Endothelial cell of umbilical vein (primary cell): ENCODE measurements around the gene PPP2R3B. TPM values are rescaled to one million over a fixed set of nuclear protein-coding genes. Genes with fewer than 3 reads are reported as not detected.

Experiments used
- BruUV-seq: library from RNA; stranded (reverse); fragments of 400-500 nt; replicated peaks from 2 replicates; lab custom pipeline; 2021; lab: Mats Ljungman, UMichigan
- CTCF ChIA-PET: fragments of 300-600, 350-600 bp; sonication (Branson Sonifier 250); formaldehyde crosslinking; loops from one replicate; lab custom pipeline; 2021; ENCODE audit warnings: antibody characterized with exemption, inconsistent platforms; lab: Charles Lee
- POLR2A ChIA-PET: fragments of 300-600, 350-600 bp; sonication (Branson Sonifier 250); formaldehyde crosslinking; loops from one replicate; lab custom pipeline; 2021; ENCODE audit warnings: antibody characterized with exemption, inconsistent platforms; lab: Charles Lee
- DNase-seq: peaks from one replicate; pipeline ENCODE4 v3.0.0-alpha.2; 2011; ENCODE audit warnings: low read depth, low spot score
- FAIRE-seq: peaks from 2 replicates; lab custom pipeline; 2011; peaks lifted over from hg19 to GRCh38; lab: Jason Lieb, UNC
- H2AFZ ChIP-seq: 2 replicates; pipeline ENCODE4 v1.6.0; 2012; ENCODE audit warnings: low read depth, low read length, control low read depth, inconsistent platforms
- H3K27ac ChIP-seq: 2 replicates; pipeline ENCODE4 v1.5.1; 2011; ENCODE audit warnings: low read depth, mild to moderate bottlenecking, control low read depth, low read length, moderate library complexity; ENCODE audit not compliant: insufficient read depth
- H3K27me3 ChIP-seq, 2 experiments: 2 replicates each; pipeline versions ENCODE4 v1.6.0 to v1.6.1; 2011; ENCODE audit warnings: low read length in 2 of 2, mixed read lengths in 1 of 2; ENCODE audit not compliant: control insufficient read depth in 2 of 2, insufficient read depth in 2 of 2
- H3K36me3 ChIP-seq, 2 experiments: 2 replicates in 1 of 2; 3 replicates in 1 of 2; pipeline ENCODE4 v1.5.1; 2011; ENCODE audit warnings: low read length in 2 of 2, mild to moderate bottlenecking in 1 of 2, moderate library complexity in 1 of 2; ENCODE audit not compliant: control insufficient read depth in 2 of 2, insufficient read depth in 2 of 2; ENCODE audit errors: extremely low read depth in 1 of 2
- H3K4me1 ChIP-seq: 3 replicates; pipeline ENCODE4 v1.5.1; 2011; ENCODE audit warnings: mild to moderate bottlenecking, low read length; ENCODE audit not compliant: control insufficient read depth, insufficient read depth; ENCODE audit errors: extremely low read depth
- H3K4me2 ChIP-seq: 2 replicates; pipeline ENCODE4 v1.6.1; 2011; ENCODE audit warnings: low read length, control low read depth, mixed read lengths; ENCODE audit not compliant: insufficient read depth
- H3K4me3 ChIP-seq, 3 experiments: fragments of 200-600 bp in 1 of 3; sonication (generic), shearing (Covaris generic) in 1 of 3; replicated peaks in 1 of 3; 2 replicates each; pipeline ENCODE4 v1.5.1; 2011 to 2016; ENCODE audit warnings: control low read depth in 3 of 3, low read length in 3 of 3, mild to moderate bottlenecking in 2 of 3, inconsistent platforms in 1 of 3, low read depth in 1 of 3, moderate library complexity in 1 of 3; ENCODE audit not compliant: insufficient read depth in 1 of 3
- H3K79me2 ChIP-seq: 2 replicates; pipeline ENCODE4 v1.6.0; 2012; ENCODE audit warnings: low read length, inconsistent platforms; ENCODE audit not compliant: control insufficient read depth, insufficient read depth
- H3K9ac ChIP-seq: replicated peaks from 2 replicates; pipeline ENCODE3; 2011; ENCODE audit warnings: low read length, control low read depth; ENCODE audit not compliant: insufficient read depth; ENCODE audit errors: extremely low read depth
- H3K9me1 ChIP-seq: replicated peaks from 3 replicates; pipeline ENCODE4 v1.6.0; 2011; ENCODE audit warnings: mild to moderate bottlenecking, low read length; ENCODE audit not compliant: control insufficient read depth, insufficient read depth; ENCODE audit errors: extremely low read depth
- H3K9me3 ChIP-seq: replicated peaks from 2 replicates; pipeline ENCODE4 v1.5.1; 2012; ENCODE audit warnings: low read length, inconsistent platforms; ENCODE audit not compliant: control insufficient read depth, insufficient read depth
- H4K20me1 ChIP-seq: replicated peaks from 2 replicates; pipeline ENCODE3; 2011; ENCODE audit warnings: mild to moderate bottlenecking, low read length; ENCODE audit not compliant: control insufficient read depth, insufficient read depth; ENCODE audit errors: extremely low read depth
- EZH2 ChIP-seq: IDR thresholded peaks from 2 replicates; pipeline ENCODE4 v1.6.1; 2012; ENCODE audit warnings: borderline replicate concordance, low read depth, mild to moderate bottlenecking, moderate library complexity, low read length, inconsistent platforms; ENCODE audit not compliant: severe bottlenecking
- FOS ChIP-seq: IDR thresholded peaks from 2 replicates; pipeline ENCODE4 v1.6.1; 2011; ENCODE audit warnings: mild to moderate bottlenecking, low read length, moderate library complexity, borderline replicate concordance; ENCODE audit not compliant: insufficient read depth
- GATA2 ChIP-seq: IDR thresholded peaks from 2 replicates; pipeline ENCODE4 v1.7.0; 2011; ENCODE audit warnings: low read depth, mild to moderate bottlenecking, moderate library complexity, mixed read lengths, low read length; ENCODE audit not compliant: insufficient read length, insufficient read depth
- JUN ChIP-seq: IDR thresholded peaks from 2 replicates; pipeline ENCODE4 v1.6.1; 2011; ENCODE audit warnings: borderline replicate concordance, low read depth; ENCODE audit not compliant: insufficient read length, insufficient read depth
- MYC ChIP-seq: IDR thresholded peaks from one replicate; pipeline ENCODE4 v1.6.1; 2011; ENCODE audit warnings: mild to moderate bottlenecking, low read depth, low read length
- POLR2A ChIP-seq: IDR thresholded peaks from 2 replicates; pipeline ENCODE4 v1.6.1; 2012; ENCODE audit warnings: low read depth, mild to moderate bottlenecking, control low read depth, low read length
- POLR2AphosphoS5 ChIP-seq: IDR thresholded peaks from 2 replicates; pipeline ENCODE4 v1.6.1; 2012; ENCODE audit warnings: low read depth, mild to moderate bottlenecking, control low read depth, low read length, moderate library complexity; ENCODE audit not compliant: insufficient read depth
- dilution Hi-C: fragments of 300-500 bp; cut with MboI; formaldehyde crosslinking; loops from one replicate; pipeline ENCODE4 v1.15.0; 2019; ENCODE audit warnings: low sequenced_read_pairs; ENCODE audit not compliant: extremely low pct_ligation_motif_present
- intact Hi-C: fragments of 100-400 bp; cut with micrococcal nuclease; formaldehyde crosslinking; loops from one replicate; pipeline ENCODE4 v1.10.0; 2022
- polyA plus RNA-seq, 4 experiments: library from polyadenylated mRNA; depleted of rRNA in 3 of 4; stranded (reverse) in 3 of 4; unstranded in 1 of 4; fragments of >200 nt; gene quantifications; 2 replicates each; pipeline versions ENCODE4 v1.2.1 to v1.2.3, GENCODE V29; 2011 to 2012; ENCODE audit warnings: missing spikeins in 1 of 4
- total RNA-seq: library from RNA; stranded (reverse); gene quantifications from 2 replicates; pipeline ENCODE4 v1.2.3, GENCODE V29; 2021
- TF ChIP-seq, protein P1 (sequence below), 2 donors: IDR thresholded peaks; 1 replicate in 1 of 2; 2 replicates in 1 of 2; pipeline ENCODE4 v1.5.1; 2011; ENCODE audit warnings: low read length in 2 of 2, mild to moderate bottlenecking in 2 of 2, moderate library complexity in 2 of 2, control low read depth in 1 of 2, inconsistent platforms in 1 of 2, low read depth in 1 of 2; ENCODE audit not compliant: insufficient read depth in 1 of 2; ENCODE audit errors: extremely low read depth in 1 of 2
- TF ChIP-seq, protein P2 (sequence below): IDR thresholded peaks from 2 replicates; pipeline ENCODE4 v1.6.1; 2011; ENCODE audit not compliant: insufficient read depth, insufficient read length

PPP2R3B gene
- total and polyA plus RNA-seq, 2 donors (not counting 3 experiments of a cell fraction or from before 2014, with no cell fraction given), result 19.1 to 33.6 TPM

DNA sequence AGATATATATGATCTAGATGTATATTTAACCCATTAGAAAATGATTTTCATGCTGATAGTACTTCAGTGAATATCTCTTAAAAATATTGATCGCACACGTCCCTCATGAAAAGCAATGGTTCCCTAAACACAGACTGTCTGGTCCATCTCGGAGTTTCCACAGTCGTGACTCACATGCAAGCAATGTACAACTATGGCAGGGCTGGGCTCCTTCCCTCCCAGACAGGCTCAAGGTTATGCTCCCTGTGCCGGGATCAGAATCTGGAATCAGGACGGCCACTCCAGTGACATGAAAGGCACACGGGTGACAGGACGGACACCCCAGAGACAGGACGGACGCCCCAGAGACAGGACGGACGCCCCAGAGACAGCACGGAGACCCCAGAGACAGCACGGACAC is 40.2 kb upstream of the PPP2R3B start:
- Histone ChIP-seq H3K4me1 (no peaks in the 10 kb centered on the region), H3K4me3 (no peak overlapping the region), H3K27me3 (peaks cover 0 to 4% of the 10 kb centered on the region in 2 experiments), H3K27ac (no peak overlapping the region), H2AFZ (no peak overlapping the region), H4K20me1 (no peaks in the 10 kb centered on the region), H3K9me1 (no peaks in the 10 kb centered on the region), H3K36me3 (no peaks in the 10 kb centered on the region), H3K4me2 (no peak overlapping the region), H3K9me3 (no peaks in the 10 kb centered on the region), H3K79me2 (no peaks in the 10 kb centered on the region), H3K9ac (no peak overlapping the region)
- no peak for DNase-seq
- dilution Hi-C loops (no loop called here), intact Hi-C loops (loop anchor here (5.0 kb wide), 2 partner anchors 730 to 890 kb away; no protein-coding TSS in a partner anchor)
- no peak for TF ChIP-seq JUN
- no peak for TF ChIP-seq GATA2
- TF ChIP-seq FOS, result no peak
- no peak for TF ChIP-seq POLR2AphosphoS5
- no peak for TF ChIP-seq EZH2
- TF ChIP-seq, protein P1, sequence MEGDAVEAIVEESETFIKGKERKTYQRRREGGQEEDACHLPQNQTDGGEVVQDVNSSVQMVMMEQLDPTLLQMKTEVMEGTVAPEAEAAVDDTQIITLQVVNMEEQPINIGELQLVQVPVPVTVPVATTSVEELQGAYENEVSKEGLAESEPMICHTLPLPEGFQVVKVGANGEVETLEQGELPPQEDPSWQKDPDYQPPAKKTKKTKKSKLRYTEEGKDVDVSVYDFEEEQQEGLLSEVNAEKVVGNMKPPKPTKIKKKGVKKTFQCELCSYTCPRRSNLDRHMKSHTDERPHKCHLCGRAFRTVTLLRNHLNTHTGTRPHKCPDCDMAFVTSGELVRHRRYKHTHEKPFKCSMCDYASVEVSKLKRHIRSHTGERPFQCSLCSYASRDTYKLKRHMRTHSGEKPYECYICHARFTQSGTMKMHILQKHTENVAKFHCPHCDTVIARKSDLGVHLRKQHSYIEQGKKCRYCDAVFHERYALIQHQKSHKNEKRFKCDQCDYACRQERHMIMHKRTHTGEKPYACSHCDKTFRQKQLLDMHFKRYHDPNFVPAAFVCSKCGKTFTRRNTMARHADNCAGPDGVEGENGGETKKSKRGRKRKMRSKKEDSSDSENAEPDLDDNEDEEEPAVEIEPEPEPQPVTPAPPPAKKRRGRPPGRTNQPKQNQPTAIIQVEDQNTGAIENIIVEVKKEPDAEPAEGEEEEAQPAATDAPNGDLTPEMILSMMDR (IDR thresholded peaks at IDR 0.05; ENCODE audit: extremely low read depth in 1 of 2, insufficient read depth in 1 of 2, low read depth in 1 of 2, low read length in 2 of 2), result no peak
- no peak for TF ChIP-seq MYC
- TF ChIP-seq, protein P2, sequence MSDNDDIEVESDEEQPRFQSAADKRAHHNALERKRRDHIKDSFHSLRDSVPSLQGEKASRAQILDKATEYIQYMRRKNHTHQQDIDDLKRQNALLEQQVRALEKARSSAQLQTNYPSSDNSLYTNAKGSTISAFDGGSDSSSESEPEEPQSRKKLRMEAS, result no peak
- TF ChIP-seq POLR2A, result no peak
- no peak for FAIRE-seq
- POLR2A ChIA-PET, result no interaction called here
- no TSS peak for BruUV-seq
- CTCF ChIA-PET, result no interaction called here
